Thoracic aorta (tissue), 2 donors: ENCODE measurements around the gene PHF12. TPM values are rescaled to one million over a fixed set of nuclear protein-coding genes. Genes with fewer than 3 reads are reported as not detected.

Experiments used
- ATAC-seq: fragments of 150-250 bp; one replicate; pipeline ENCODE4 v1.8.0; 2017; ENCODE audit warnings: low read depth; ENCODE audit not compliant: insufficient number of reproducible peaks, low FRiP score
- DNase-seq: peaks from one replicate; pipeline ENCODE4 v3.0.0-alpha.2; 2020; ENCODE audit warnings: low spot score
- H3K27ac ChIP-seq, 2 donors: fragments of 200-600 bp; sonication (generic); 1 replicate in 1 of 2; 2 replicates in 1 of 2; pipeline ENCODE4 v1.5.1; 2016; ENCODE audit warnings: mild to moderate bottlenecking in 2 of 2, moderate library complexity in 2 of 2
- H3K27me3 ChIP-seq: fragments of 200-600 bp; sonication (generic); replicated peaks from 2 replicates; pipeline ENCODE4 v1.6.0; 2016; ENCODE audit warnings: mild to moderate bottlenecking; ENCODE audit not compliant: insufficient read depth
- H3K36me3 ChIP-seq: fragments of 200-600 bp; sonication (generic); one replicate; pipeline ENCODE4 v1.5.1; 2016
- H3K4me1 ChIP-seq, 2 donors: fragments of 200-600 bp; sonication (generic); 1 replicate in 1 of 2; 2 replicates in 1 of 2; pipeline versions ENCODE4 v1.5.1 to v1.6.0; 2016; ENCODE audit warnings: low read depth in 2 of 2, mild to moderate bottlenecking in 1 of 2; ENCODE audit not compliant: control insufficient read depth in 1 of 2
- H3K4me3 ChIP-seq: fragments of 200-600 bp; sonication (generic); 2 replicates; pipeline ENCODE4 v1.5.1; 2016; ENCODE audit warnings: mild to moderate bottlenecking
- H3K9me3 ChIP-seq: fragments of 200-600 bp; sonication (generic); 2 replicates; pipeline ENCODE4 v1.5.1; 2016
- total RNA-seq, 2 donors: library from RNA; depleted of rRNA; stranded (reverse); fragments of >200 nt; gene quantifications; one replicate each; pipeline versions ENCODE4 v1.1.0 to v1.2.3, GENCODE V29; 2016
- TF ChIP-seq, protein P1 (sequence below): fragments of 200-600 bp; sonication (generic); IDR thresholded peaks from one replicate; pipeline ENCODE4 v1.5.1; 2019; ENCODE audit warnings: antibody characterized with exemption

The PHF12 gene
- total RNA-seq, 2 donors from 2014 or later = 46.4 to 99.4 TPM

DNA sequence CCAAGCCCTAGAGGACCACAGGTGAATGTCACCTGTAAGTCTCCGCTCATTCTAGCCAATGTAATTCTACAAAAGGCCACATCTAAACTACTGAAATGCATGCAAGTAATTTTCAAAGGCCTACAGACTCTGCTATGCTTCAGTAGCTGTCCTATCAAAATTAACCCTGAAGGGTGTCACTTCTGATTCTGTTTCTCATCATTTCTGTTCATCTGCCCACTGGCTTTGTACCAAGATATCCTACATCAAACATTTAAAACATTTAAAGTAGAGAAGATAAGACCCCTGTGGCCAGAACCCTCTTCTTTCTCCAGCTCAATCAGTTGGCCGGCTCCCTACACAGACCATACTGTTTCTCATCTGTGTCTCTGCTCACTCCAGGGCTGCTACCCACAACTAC, 21.5 kb downstream of the PHF12 start:
- no peak for DNase-seq
- Histone ChIP-seq H3K27me3 (no peaks in the 10 kb centered on the region), H3K4me1 (peaks cover 0 to 11% of the 10 kb centered on the region in 2 donors), H3K27ac (no peak overlapping the region), H3K9me3 (no peaks in the 10 kb centered on the region), H3K4me3 (no peak overlapping the region), H3K36me3 (peaks cover 3% of the 10 kb centered on the region)
- ATAC-seq = no peak
- TF ChIP-seq, protein P1, sequence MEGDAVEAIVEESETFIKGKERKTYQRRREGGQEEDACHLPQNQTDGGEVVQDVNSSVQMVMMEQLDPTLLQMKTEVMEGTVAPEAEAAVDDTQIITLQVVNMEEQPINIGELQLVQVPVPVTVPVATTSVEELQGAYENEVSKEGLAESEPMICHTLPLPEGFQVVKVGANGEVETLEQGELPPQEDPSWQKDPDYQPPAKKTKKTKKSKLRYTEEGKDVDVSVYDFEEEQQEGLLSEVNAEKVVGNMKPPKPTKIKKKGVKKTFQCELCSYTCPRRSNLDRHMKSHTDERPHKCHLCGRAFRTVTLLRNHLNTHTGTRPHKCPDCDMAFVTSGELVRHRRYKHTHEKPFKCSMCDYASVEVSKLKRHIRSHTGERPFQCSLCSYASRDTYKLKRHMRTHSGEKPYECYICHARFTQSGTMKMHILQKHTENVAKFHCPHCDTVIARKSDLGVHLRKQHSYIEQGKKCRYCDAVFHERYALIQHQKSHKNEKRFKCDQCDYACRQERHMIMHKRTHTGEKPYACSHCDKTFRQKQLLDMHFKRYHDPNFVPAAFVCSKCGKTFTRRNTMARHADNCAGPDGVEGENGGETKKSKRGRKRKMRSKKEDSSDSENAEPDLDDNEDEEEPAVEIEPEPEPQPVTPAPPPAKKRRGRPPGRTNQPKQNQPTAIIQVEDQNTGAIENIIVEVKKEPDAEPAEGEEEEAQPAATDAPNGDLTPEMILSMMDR = no peak

DNA sequence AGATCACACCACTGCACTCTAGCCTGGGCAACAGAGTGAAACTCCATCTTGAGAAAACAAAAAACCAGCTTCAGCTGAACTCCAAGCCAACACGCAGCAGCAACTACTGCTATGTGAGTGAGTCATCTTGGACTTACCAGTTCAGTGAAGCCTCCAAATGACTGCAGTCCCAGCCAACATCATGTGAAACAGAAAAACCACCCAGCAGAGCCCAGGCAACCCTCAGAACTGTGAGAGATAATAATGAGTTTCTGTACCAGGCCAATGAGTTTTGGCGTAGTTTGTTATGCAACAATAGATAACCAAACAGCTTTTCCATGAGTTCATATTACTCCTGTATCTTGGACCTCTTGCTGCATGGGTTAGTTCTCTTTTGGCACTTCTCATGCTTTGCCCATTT, 23.3 kb downstream of the PHF12 start:
- TF ChIP-seq, protein P1 = no peak
- ATAC-seq (no peak), DNase-seq (no peak)
- Histone ChIP-seq H3K27ac (no peak overlapping the region), H3K4me3 (no peak overlapping the region), H3K36me3 (peaks cover 10% of the 10 kb centered on the region), H3K27me3 (no peaks in the 10 kb centered on the region), H3K9me3 (no peaks in the 10 kb centered on the region), H3K4me1 (peaks cover 0 to 11% of the 10 kb centered on the region in 2 donors)

DNA sequence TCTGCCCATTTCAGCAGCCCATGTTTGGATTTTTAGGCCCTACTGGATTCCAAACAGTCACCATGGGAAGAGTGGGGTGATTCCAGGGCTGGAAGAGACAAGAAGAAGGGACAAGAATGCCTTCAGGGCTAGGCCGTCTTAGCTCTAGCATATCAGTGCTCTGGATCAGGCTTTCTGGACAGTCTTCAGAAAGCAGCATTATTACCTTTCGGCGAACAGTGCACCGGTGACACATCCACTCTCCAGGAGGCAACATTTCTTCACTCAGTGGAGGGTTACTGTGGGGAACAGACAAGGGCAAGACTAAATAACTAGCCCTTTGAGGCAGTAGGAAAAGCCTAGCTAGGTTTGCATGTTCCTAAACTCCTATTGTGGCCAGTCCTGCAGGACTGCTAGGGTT, 24.5 kb downstream of the PHF12 start:
- ATAC-seq (no peak), DNase-seq (no peak)
- peak overlapping the region in 1 of 2 donors; percentile 26 for H3K27ac ChIP-seq
- peaks cover 0 to 11% of the 10 kb centered on the region in 2 donors for H3K4me1 ChIP-seq
- no peaks in the 10 kb centered on the region for H3K9me3 ChIP-seq
- no peak overlapping the region for H3K4me3 ChIP-seq
- H3K36me3 ChIP-seq = peaks cover 10% of the 10 kb centered on the region
- H3K27me3 ChIP-seq = no peaks in the 10 kb centered on the region
- TF ChIP-seq, protein P1 = no peak

GRCh38 chr17:28926366-28926765, 25.0 kb downstream of the PHF12 start:
- TF ChIP-seq, protein P1 = no peak
- no peak for DNase-seq
- peaks cover 13% of the 10 kb centered on the region for H3K36me3 ChIP-seq
- H3K4me3 ChIP-seq = no peak overlapping the region
- H3K27ac ChIP-seq = peak overlapping the region in 1 of 2 donors; percentile 26
- no peaks in the 10 kb centered on the region for H3K9me3 ChIP-seq
- H3K27me3 ChIP-seq = no peaks in the 10 kb centered on the region
- peaks cover 0 to 11% of the 10 kb centered on the region in 2 donors for H3K4me1 ChIP-seq
- no peak for ATAC-seq

GRCh38 chr17:28925912-28926365, 25.4 kb downstream of the PHF12 start:
- no peak overlapping the region for H3K27ac ChIP-seq
- no peaks in the 10 kb centered on the region for H3K9me3 ChIP-seq
- H3K36me3 ChIP-seq = peaks cover 17% of the 10 kb centered on the region

More at GRCh38 chr17:28925912-28926365, 25.4 kb downstream of the PHF12 start:
- peaks cover 0 to 11% of the 10 kb centered on the region in 2 donors for H3K4me1 ChIP-seq
- TF ChIP-seq, protein P1 = no peak
- DNase-seq (no peak), ATAC-seq (no peak)
- no peaks in the 10 kb centered on the region for H3K27me3 ChIP-seq
- no peak overlapping the region for H3K4me3 ChIP-seq
